SK-N-SH treated with all-trans-retinoic acid at 6 μM for 48 hours (cell line): ENCODE measurements around the gene ADAMTS6.

Source experiments
- ATAC-seq: fragments of 200-7000 bp; cut with Tn5 transposase; 3 replicates; pipeline ENCODE4 v1.9.1; 2020; ENCODE audit warnings: mild to moderate bottlenecking, moderate library complexity
- ARNTL ChIP-seq: fragments of 450-650 bp; formaldehyde crosslinking; IDR thresholded peaks from 2 replicates; pipeline ENCODE4 v1.5.0; 2020; ENCODE audit warnings: low read depth, mild to moderate bottlenecking, moderate library complexity, borderline replicate concordance
- BACH2 ChIP-seq: fragments of 250-450 bp; sonication (Bioruptor Pico); IDR thresholded peaks from 2 replicates; pipeline ENCODE4 v1.9.0; 2021; ENCODE audit warnings: mild to moderate bottlenecking, borderline replicate concordance
- CREB5 ChIP-seq: fragments of 250-450 bp; sonication (Bioruptor Pico); IDR thresholded peaks from 2 replicates; pipeline ENCODE4 v1.5.1; 2020; ENCODE audit warnings: low read depth, mild to moderate bottlenecking, moderate library complexity
- CSDC2 ChIP-seq: fragments of 250-450 bp; sonication (Bioruptor Pico); IDR thresholded peaks from 2 replicates; pipeline ENCODE4 v1.5.0; 2020; ENCODE audit warnings: mild to moderate bottlenecking, moderate library complexity
- CSRNP3 ChIP-seq: fragments of 250-450 bp; sonication (Bioruptor Pico); IDR thresholded peaks from 2 replicates; pipeline ENCODE4 v1.5.1; 2021; ENCODE audit warnings: mild to moderate bottlenecking, moderate library complexity
- ESRRG ChIP-seq: fragments of 250-450 bp; sonication (Bioruptor Pico); IDR thresholded peaks from 2 replicates; pipeline ENCODE4 v1.6.1; 2021; ENCODE audit warnings: mild to moderate bottlenecking
- GLIS3 ChIP-seq: fragments of 250-450 bp; sonication (Bioruptor Pico); IDR thresholded peaks from 2 replicates; pipeline ENCODE4 v1.5.0; 2020; ENCODE audit warnings: mild to moderate bottlenecking, moderate library complexity
- ISL1 ChIP-seq: fragments of 250-450 bp; sonication (Bioruptor Pico); IDR thresholded peaks from 2 replicates; pipeline ENCODE4 v2.1.2; 2022; ENCODE audit warnings: mild to moderate bottlenecking, moderate library complexity
- OSR1 ChIP-seq: fragments of 250-450 bp; sonication (Bioruptor Pico); IDR thresholded peaks from 2 replicates; pipeline ENCODE4 v1.8.0; 2022; ENCODE audit warnings: moderate library complexity, mild to moderate bottlenecking, inconsistent platforms
- PATZ1 ChIP-seq: fragments of 250-450 bp; sonication (Bioruptor Pico); IDR thresholded peaks from 2 replicates; pipeline ENCODE4 v1.8.0; 2020; ENCODE audit warnings: mild to moderate bottlenecking, moderate library complexity, borderline replicate concordance
- POU6F1 ChIP-seq: fragments of 250-450 bp; sonication (Bioruptor Pico); IDR thresholded peaks from 2 replicates; pipeline ENCODE4 v1.8.0; 2021; ENCODE audit warnings: low read depth, mild to moderate bottlenecking, moderate library complexity, borderline replicate concordance
- PPARA ChIP-seq: fragments of 250-450 bp; sonication (Bioruptor Pico); IDR thresholded peaks from 2 replicates; pipeline ENCODE4 v1.5.0; 2020; ENCODE audit warnings: mild to moderate bottlenecking, borderline replicate concordance
- RARB ChIP-seq: fragments of 250-450 bp; sonication (Bioruptor Pico); IDR thresholded peaks from 2 replicates; pipeline ENCODE4 v1.8.0; 2021; ENCODE audit warnings: mild to moderate bottlenecking, moderate library complexity
- TCF4 ChIP-seq: fragments of 250-450 bp; sonication (Bioruptor Pico); IDR thresholded peaks from 2 replicates; pipeline ENCODE4 v1.8.0; 2021; ENCODE audit warnings: mild to moderate bottlenecking, moderate library complexity, borderline replicate concordance
- TOX ChIP-seq: fragments of 250-450 bp; sonication (Bioruptor Pico); IDR thresholded peaks from 2 replicates; pipeline ENCODE4 v1.8.0; 2021; ENCODE audit warnings: mild to moderate bottlenecking, moderate library complexity, borderline replicate concordance
- TSHZ2 ChIP-seq: fragments of 250-450 bp; sonication (Bioruptor Pico); IDR thresholded peaks from 2 replicates; pipeline ENCODE4 v1.5.0; 2020; ENCODE audit warnings: mild to moderate bottlenecking, moderate library complexity
- ZC3H10 ChIP-seq: fragments of 250-450 bp; sonication (Bioruptor Pico); IDR thresholded peaks from 2 replicates; pipeline ENCODE4 v1.5.1; 2021; ENCODE audit warnings: mild to moderate bottlenecking, moderate library complexity
- ZFP3 ChIP-seq: fragments of 250-450 bp; sonication (Bioruptor Pico); IDR thresholded peaks from 2 replicates; pipeline ENCODE4 v1.5.0; 2020; ENCODE audit warnings: mild to moderate bottlenecking, moderate library complexity
- ZFP30 ChIP-seq: fragments of 450-650 bp; formaldehyde crosslinking; IDR thresholded peaks from 2 replicates; pipeline ENCODE4 v1.5.0; 2022; ENCODE audit warnings: mild to moderate bottlenecking, moderate library complexity
- ZNF565 ChIP-seq: fragments of 450-650 bp; formaldehyde crosslinking; conservative IDR thresholded peaks from 2 replicates; pipeline ENCODE4 v1.5.0; 2020; ENCODE audit warnings: low read depth, mild to moderate bottlenecking, moderate library complexity
- ZNF8 ChIP-seq: fragments of 450-650 bp; formaldehyde crosslinking; IDR thresholded peaks from 2 replicates; pipeline ENCODE4 v1.5.0; 2020; ENCODE audit warnings: mild to moderate bottlenecking, moderate library complexity

Gene ADAMTS6

GRCh38 chr5:65394087-65394486 lies 87.6 kb downstream of the ADAMTS6 start:
- TF ChIP-seq CSRNP3 (CRISPR knock-in tag): no peak
- no peak for TF ChIP-seq ISL1
- no peak for TF ChIP-seq ZFP3 (CRISPR knock-in tag)
- no peak for TF ChIP-seq ZC3H10 (CRISPR knock-in tag)
- no peak for TF ChIP-seq ZNF565 (CRISPR knock-in tag)
- TF ChIP-seq, all 23 proteins: peak for 0

GRCh38 chr5:65391591-65391990 lies 90.1 kb downstream of the ADAMTS6 start:
- no peak for ATAC-seq
- TF ChIP-seq POU6F1 (CRISPR knock-in tag): no peak
- no peak for TF ChIP-seq PPARA (CRISPR knock-in tag)
- TF ChIP-seq ZFP3 (CRISPR knock-in tag): no peak
- TF ChIP-seq OSR1 (CRISPR knock-in tag): no peak
- TF ChIP-seq ZNF8 (CRISPR knock-in tag): no peak
- TF ChIP-seq ISL1: no peak
- TF ChIP-seq TCF4 (CRISPR knock-in tag): no peak
- no peak for TF ChIP-seq TSHZ2 (CRISPR knock-in tag)
- no peak for TF ChIP-seq ARNTL (CRISPR knock-in tag)
- TF ChIP-seq ZC3H10 (CRISPR knock-in tag): no peak
- TF ChIP-seq TOX: no peak
- no peak for TF ChIP-seq ESRRG
- TF ChIP-seq PATZ1 (CRISPR knock-in tag): no peak
- no peak for TF ChIP-seq RARB (CRISPR knock-in tag)
- TF ChIP-seq ZFP30 (CRISPR knock-in tag): no peak
- no peak for TF ChIP-seq CSDC2
- no peak for TF ChIP-seq ZNF565 (CRISPR knock-in tag)
- no peak for TF ChIP-seq CREB5
- TF ChIP-seq BACH2: no peak

More at GRCh38 chr5:65394087-65394486, 87.6 kb downstream of the ADAMTS6 start:
- no peak for ATAC-seq

- peak; percentile 38; the same call in 2 of the 3 replicates for ATAC-seq
- no peak for TF ChIP-seq GLIS3
- 0 out of 2 replicates have a peak, but pooled peaks have one; percentile 23 for TF ChIP-seq TCF4 (CRISPR knock-in tag)
- no peak for TF ChIP-seq ZNF565 (CRISPR knock-in tag)
- peak; percentile 54; the same call in 1 of the 2 replicates for TF ChIP-seq TSHZ2 (CRISPR knock-in tag)
Measured at GRCh38 chr5:65390208-65390607, 91.5 kb downstream of the ADAMTS6 start.
